ENCODE results near the gene PDSS1. TPM values are rescaled to one million over a fixed set of nuclear protein-coding genes. Genes with fewer than 3 reads are reported as not detected.
A peak's percentile ranks its signal among the peaks of the same experiment; 100 is the strongest.

PDSS1 gene
- total and polyA plus RNA-seq, 2 of the 13 experiments (the other 11 are each of a cell fraction or from before 2014, with no cell fraction given) = 18.7 to 19.3 TPM

DNA sequence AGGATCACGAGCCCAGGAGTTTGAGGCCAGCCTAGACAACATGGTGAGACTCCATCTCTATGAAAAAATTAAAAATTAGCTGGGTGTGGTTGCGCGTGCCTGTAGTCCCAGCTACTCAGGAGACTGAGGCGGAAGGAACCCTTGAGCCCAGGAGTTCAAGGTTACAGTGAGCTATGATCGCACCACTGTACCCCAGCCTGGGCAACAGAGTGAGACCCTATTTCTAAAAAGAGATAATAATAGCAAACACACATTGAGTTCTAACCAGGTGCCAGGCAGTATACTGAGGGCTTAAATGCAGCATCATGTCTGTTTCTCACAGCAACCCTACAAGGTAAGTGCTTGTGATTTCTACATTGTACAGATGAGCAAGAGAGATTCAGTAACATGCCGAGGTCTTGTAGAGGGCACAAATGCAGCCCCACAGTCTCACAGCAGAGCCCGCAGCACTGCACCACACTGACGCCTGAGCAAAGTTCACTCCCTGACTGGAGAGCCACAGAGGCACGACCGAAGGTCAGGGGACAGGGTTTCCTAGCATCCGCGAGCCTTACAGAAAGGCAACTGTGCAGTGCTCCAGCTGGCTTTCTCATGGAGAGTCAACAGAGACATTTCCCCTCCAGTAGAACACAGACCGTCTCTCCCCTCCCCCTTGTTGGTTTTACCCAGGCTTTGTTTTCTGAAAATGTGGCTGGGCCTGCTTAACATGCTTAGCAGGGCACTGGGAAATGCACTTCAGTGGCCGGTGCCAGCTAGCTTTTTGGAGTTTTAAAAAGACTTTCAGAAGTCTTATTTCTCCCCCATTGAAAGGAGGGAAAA is 36.5 kb downstream of the PDSS1 start (continued):
- TF ChIP-seq MAX (IDR thresholded peaks at IDR 0.05) (peak; percentile 39), ZNF367 (CRISPR knock-in tag; IDR thresholded peaks at IDR 0.05; ENCODE audit: borderline replicate concordance) (no peak), RBM22 (optimal IDR thresholded peaks at IDR 0.05; ENCODE audit: low read length) (peak; percentile 66), ZNF317 (CRISPR knock-in tag; IDR thresholded peaks at IDR 0.05) (peak; percentile 42; the same call in 1 of the 2 replicates), SALL1 (CRISPR knock-in tag; IDR thresholded peaks at IDR 0.05) (peak; percentile 96), AKAP8 (CRISPR knock-in tag; IDR thresholded peaks at IDR 0.05) (peak; percentile 78; the same call in 1 of the 2 replicates), ZNF10 (CRISPR knock-in tag; IDR thresholded peaks at IDR 0.05; ENCODE audit: borderline replicate concordance, low read depth) (no peak), NFIB (CRISPR knock-in tag; IDR thresholded peaks at IDR 0.05; ENCODE audit: borderline replicate concordance) (no peak), ZNF431 (CRISPR knock-in tag; IDR thresholded peaks at IDR 0.05; ENCODE audit: borderline replicate concordance, low read depth) (peak; percentile 82; the same call in 1 of the 2 replicates), ARID4A (CRISPR knock-in tag; IDR thresholded peaks at IDR 0.05; ENCODE audit: borderline replicate concordance) (peak; percentile 73; the same call in 1 of the 2 replicates), ZNF546 (CRISPR knock-in tag; conservative IDR thresholded peaks at IDR 0.05) (no peak), ATF7-NPFF (CRISPR knock-in tag; IDR thresholded peaks at IDR 0.05; ENCODE audit: low read depth) (no peak), SAP130 (CRISPR knock-in tag; IDR thresholded peaks at IDR 0.05; ENCODE audit: low read depth) (peak; percentile 91), SNAPC2 (CRISPR knock-in tag; IDR thresholded peaks at IDR 0.05) (peak; percentile 60; the same call in 1 of the 2 replicates), ZNF260 (CRISPR knock-in tag; IDR thresholded peaks at IDR 0.05; ENCODE audit: borderline replicate concordance, low read depth) (no peak), GTF3A (CRISPR knock-in tag; conservative IDR thresholded peaks at IDR 0.05) (no peak), MBNL3 (CRISPR knock-in tag; conservative IDR thresholded peaks at IDR 0.05) (no peak), ARNTL (CRISPR knock-in tag; IDR thresholded peaks at IDR 0.05) (no peak)
- TF ChIP-seq, protein P1, sequence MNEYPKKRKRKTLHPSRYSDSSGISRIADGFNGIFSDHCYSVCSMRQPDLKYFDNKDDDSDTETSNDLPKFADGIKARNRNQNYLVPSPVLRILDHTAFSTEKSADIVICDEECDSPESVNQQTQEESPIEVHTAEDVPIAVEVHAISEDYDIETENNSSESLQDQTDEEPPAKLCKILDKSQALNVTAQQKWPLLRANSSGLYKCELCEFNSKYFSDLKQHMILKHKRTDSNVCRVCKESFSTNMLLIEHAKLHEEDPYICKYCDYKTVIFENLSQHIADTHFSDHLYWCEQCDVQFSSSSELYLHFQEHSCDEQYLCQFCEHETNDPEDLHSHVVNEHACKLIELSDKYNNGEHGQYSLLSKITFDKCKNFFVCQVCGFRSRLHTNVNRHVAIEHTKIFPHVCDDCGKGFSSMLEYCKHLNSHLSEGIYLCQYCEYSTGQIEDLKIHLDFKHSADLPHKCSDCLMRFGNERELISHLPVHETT (CRISPR knock-in tag; conservative IDR thresholded peaks at IDR 0.05) = 0 out of 2 replicates have a peak, but pooled peaks have one; percentile 40
- TF ChIP-seq, protein P2, sequence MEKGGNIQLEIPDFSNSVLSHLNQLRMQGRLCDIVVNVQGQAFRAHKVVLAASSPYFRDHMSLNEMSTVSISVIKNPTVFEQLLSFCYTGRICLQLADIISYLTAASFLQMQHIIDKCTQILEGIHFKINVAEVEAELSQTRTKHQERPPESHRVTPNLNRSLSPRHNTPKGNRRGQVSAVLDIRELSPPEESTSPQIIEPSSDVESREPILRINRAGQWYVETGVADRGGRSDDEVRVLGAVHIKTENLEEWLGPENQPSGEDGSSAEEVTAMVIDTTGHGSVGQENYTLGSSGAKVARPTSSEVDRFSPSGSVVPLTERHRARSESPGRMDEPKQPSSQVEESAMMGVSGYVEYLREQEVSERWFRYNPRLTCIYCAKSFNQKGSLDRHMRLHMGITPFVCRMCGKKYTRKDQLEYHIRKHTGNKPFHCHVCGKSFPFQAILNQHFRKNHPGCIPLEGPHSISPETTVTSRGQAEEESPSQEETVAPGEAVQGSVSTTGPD (CRISPR knock-in tag; IDR thresholded peaks at IDR 0.05) = no peak

Measured in HepG2 (cell line).